Activated T-helper 9 cell treated with anti-CD3 and anti-CD28 coated beads, Interleukin-2, amount 50 U/mL, for 16 hours (primary cell): ENCODE measurements around the gene AMPH.
"Not testable (repeated sequence)": the region's sequence is repeated elsewhere in the genome, so short reads cannot be mapped to it uniquely, and the experiment has no call there.

Experiments used
- DNase-seq: peaks from one replicate; pipeline ENCODE4 v3.0.0-alpha.2; 2020; ENCODE audit warnings: low read depth

AMPH gene

GRCh38 chr7:38395921-38396552 lies 235.1 kb downstream of the AMPH start:
- not testable (repeated sequence) for DNase-seq

- DNase-seq, result no peak
Observed at GRCh38 chr7:38394660-38395059, 236.5 kb downstream of the AMPH start.

GRCh38 chr7:38393874-38394273 lies 237.3 kb downstream of the AMPH start:
- no peak for DNase-seq

GRCh38 chr7:38391751-38392150 lies 239.4 kb downstream of the AMPH start:
- DNase-seq, result no peak

GRCh38 chr7:38385682-38386081 lies 245.5 kb downstream of the AMPH start:
- no peak for DNase-seq

- no peak for DNase-seq
Observed at GRCh38 chr7:38383281-38383680, 247.9 kb downstream of the AMPH start.

- no peak for DNase-seq
Observed at GRCh38 chr7:38382684-38383083, 248.5 kb downstream of the AMPH start.

- no peak for DNase-seq
Observed at GRCh38 chr7:38375453-38375852, 255.7 kb downstream of the AMPH start.

- peak; percentile 35 for DNase-seq
Observed at GRCh38 chr7:38374507-38374906, 256.7 kb downstream of the AMPH start.

- DNase-seq, result no peak
Observed at GRCh38 chr7:38373155-38373554, 258.0 kb downstream of the AMPH start.

GRCh38 chr7:38372290-38372689 lies 258.9 kb downstream of the AMPH start:
- no peak for DNase-seq

GRCh38 chr7:38369816-38370493 lies 261.2 kb downstream of the AMPH start:
- peak; percentile 69 for DNase-seq

- DNase-seq, result peak; percentile 65
Observed at GRCh38 chr7:38368191-38368605, 263.0 kb downstream of the AMPH start.

- no peak for DNase-seq
Observed at GRCh38 chr7:38367301-38367890, 263.8 kb downstream of the AMPH start.

- DNase-seq, result peak; percentile 55
Observed at GRCh38 chr7:38363379-38363778, 267.8 kb downstream of the AMPH start.

GRCh38 chr7:38362611-38363237 lies 268.4 kb downstream of the AMPH start:
- DNase-seq, result not testable (repeated sequence)

GRCh38 chr7:38360776-38361175 lies 270.4 kb downstream of the AMPH start:
- no peak for DNase-seq

- peak; percentile 65 for DNase-seq
Observed at GRCh38 chr7:38359071-38359601, 272.0 kb downstream of the AMPH start.

- DNase-seq, result not testable (repeated sequence)
Observed at GRCh38 chr7:38358273-38358831, 272.8 kb downstream of the AMPH start.

GRCh38 chr7:38354271-38354851 lies 276.8 kb downstream of the AMPH start:
- DNase-seq, result peak; percentile 44

GRCh38 chr7:38353431-38353881 lies 277.7 kb downstream of the AMPH start:
- DNase-seq, result not testable (repeated sequence)

- DNase-seq, result no peak
Observed at GRCh38 chr7:38351601-38352000, 279.6 kb downstream of the AMPH start.
